GM23338 (cell line): ENCODE results near the gene COPZ1. TPM values are rescaled to one million over a fixed set of nuclear protein-coding genes. Genes with fewer than 3 reads are reported as not detected.
"Not testable (repeated sequence)": the region's sequence is repeated elsewhere in the genome, so short reads cannot be mapped to it uniquely, and the experiment has no call there.

ENCODE experiments used
- ATAC-seq: fragments of 200-7000 bp; cut with Tn5 transposase; 3 replicates; pipeline ENCODE4 v1.9.1; 2020
- DNase-seq: peaks from one replicate; pipeline ENCODE4 v3.0.0-alpha.2; 2015; ENCODE audit warnings: low spot score
- H2AFZ ChIP-seq: fragments of 200-600 bp; sonication (generic); 2 replicates; pipeline ENCODE4 v1.8.0; 2016; ENCODE audit warnings: antibody characterized with exemption, mild to moderate bottlenecking, moderate library complexity
- H3F3A ChIP-seq: fragments of 200-600 bp; sonication (generic); replicated peaks from 2 replicates; pipeline ENCODE4 v1.8.0; 2017; ENCODE audit warnings: antibody characterized with exemption, mixed run types, low read depth
- H3K27ac ChIP-seq: fragments of 200-600 bp; sonication (generic); 2 replicates; pipeline ENCODE4 v1.6.1; 2016; ENCODE audit warnings: low read depth
- H3K27me3 ChIP-seq: fragments of 200-600 bp; sonication (generic); 2 replicates; pipeline ENCODE4 v1.8.0; 2016; ENCODE audit warnings: mild to moderate bottlenecking, mixed run types, moderate library complexity; ENCODE audit not compliant: insufficient read depth
- H3K36me3 ChIP-seq: fragments of 200-600 bp; sonication (generic); 2 replicates; pipeline ENCODE4 v1.8.0; 2016; ENCODE audit warnings: mild to moderate bottlenecking; ENCODE audit not compliant: insufficient read depth
- H3K4me1 ChIP-seq: fragments of 200-600 bp; sonication (generic); 2 replicates; pipeline ENCODE4 v1.8.0; 2016; ENCODE audit warnings: mild to moderate bottlenecking, moderate library complexity; ENCODE audit not compliant: insufficient read depth
- H3K4me2 ChIP-seq: fragments of 200-600 bp; sonication (generic); 2 replicates; pipeline ENCODE4 v1.7.1; 2017; ENCODE audit warnings: mixed run types
- H3K4me3 ChIP-seq: fragments of 200-600 bp; sonication (generic); 2 replicates; pipeline ENCODE4 v1.6.1; 2016; ENCODE audit warnings: mixed run types
- H3K79me2 ChIP-seq: fragments of 200-600 bp; sonication (generic); replicated peaks from 2 replicates; pipeline ENCODE4 v1.8.0; 2017; ENCODE audit warnings: mild to moderate bottlenecking; ENCODE audit not compliant: insufficient read depth
- H3K9me2 ChIP-seq: fragments of 200-600 bp; sonication (generic); 2 replicates; pipeline ENCODE4 v1.8.0; 2017; ENCODE audit not compliant: insufficient read depth
- H4K20me1 ChIP-seq: fragments of 200-600 bp; sonication (generic); replicated peaks from 2 replicates; pipeline ENCODE4 v1.8.0; 2017; ENCODE audit warnings: mild to moderate bottlenecking; ENCODE audit not compliant: insufficient read depth
- H3K27ac Mint-ChIP-seq: 2 replicates; pipeline ENCODE4 v1.8.0; 2020; ENCODE audit warnings: inconsistent platforms, mild to moderate bottlenecking, moderate library complexity, mixed read lengths
- H3K27me3 Mint-ChIP-seq: 3 replicates; pipeline ENCODE4 v1.8.0; 2022; ENCODE audit warnings: low read depth, mild to moderate bottlenecking, moderate library complexity, mixed read lengths, inconsistent platforms; ENCODE audit not compliant: insufficient read depth, poor library complexity
- H3K36me3 Mint-ChIP-seq: 3 replicates; pipeline ENCODE4 v1.8.0; 2021; ENCODE audit warnings: low read depth, mild to moderate bottlenecking, inconsistent platforms, moderate library complexity, mixed read lengths
- H3K4me1 Mint-ChIP-seq: 3 replicates; pipeline ENCODE4 v1.8.0; 2020; ENCODE audit warnings: mild to moderate bottlenecking, inconsistent platforms, mixed read lengths
- H3K4me3 Mint-ChIP-seq: 3 replicates; pipeline ENCODE4 v1.8.0; 2021; ENCODE audit warnings: moderate library complexity, mild to moderate bottlenecking, inconsistent platforms, mixed read lengths
- H3K9me3 Mint-ChIP-seq: 3 replicates; pipeline ENCODE4 v1.8.0; 2020; ENCODE audit warnings: moderate library complexity, mild to moderate bottlenecking, inconsistent platforms, mixed read lengths
- ETS1 ChIP-seq: IDR thresholded peaks from 2 replicates; pipeline ENCODE4 v1.6.1; 2016; ENCODE audit warnings: antibody characterized with exemption
- EZH2 ChIP-seq: fragments of 200-600 bp; sonication (generic); IDR thresholded peaks from one replicate; pipeline ENCODE4 v1.8.0; 2017; ENCODE audit warnings: antibody characterized with exemption, mild to moderate bottlenecking, low read depth; ENCODE audit not compliant: unreplicated experiment
- EZH2phosphoT487 ChIP-seq: fragments of 200-600 bp; sonication (generic); IDR thresholded peaks from one replicate; pipeline ENCODE4 v1.8.1; 2018; ENCODE audit warnings: antibody characterized with exemption; ENCODE audit not compliant: unreplicated experiment
- JUNB ChIP-seq: IDR thresholded peaks from one replicate; pipeline ENCODE4 v1.6.1; 2016; ENCODE audit warnings: antibody characterized with exemption; ENCODE audit not compliant: unreplicated experiment
- NANOG ChIP-seq: IDR thresholded peaks from 2 replicates; pipeline ENCODE4 v1.6.1; 2016; ENCODE audit warnings: antibody characterized with exemption, borderline replicate concordance
- POLR2AphosphoS5 ChIP-seq: IDR thresholded peaks from 2 replicates; pipeline ENCODE4 v1.6.1; 2016; ENCODE audit warnings: antibody characterized with exemption, low read depth
- STAT1 ChIP-seq: IDR thresholded peaks from one replicate; pipeline ENCODE4 v1.6.1; 2016; ENCODE audit warnings: antibody characterized with exemption; ENCODE audit not compliant: unreplicated experiment
- ZNF331 ChIP-seq: fragments of 250-450 bp; sonication (Bioruptor Pico); IDR thresholded peaks from 2 replicates; pipeline ENCODE4 v1.5.0; 2020; ENCODE audit warnings: low read depth, mild to moderate bottlenecking, moderate library complexity
- ZNF462 ChIP-seq: fragments of 250-450 bp; sonication (Bioruptor Pico); IDR thresholded peaks from 2 replicates; pipeline ENCODE4 v1.5.0; 2020; ENCODE audit warnings: mild to moderate bottlenecking, moderate library complexity
- polyA plus RNA-seq: library from polyadenylated mRNA; unstranded; fragments of >200 nt; fragmentation: Nextera tagmentation; extraction: Ambion mirVana; gene quantifications from 2 replicates; pipeline ENCODE4 v1.2.1, GENCODE V29; 2016
- total RNA-seq: library from RNA; depleted of rRNA; stranded (reverse); fragments of >200 nt; shearing (Covaris generic); gene quantifications from 2 replicates; pipeline ENCODE4 v1.2.3, GENCODE V29; 2014

COPZ1 gene
- total and polyA plus RNA-seq, 2 experiments from 2014 or later = 79.9 to 91.2 TPM

- TF ChIP-seq ETS1 (no peak), EZH2phosphoT487 (no peak), NANOG (no peak)
Measured at GRCh38 chr12:54282949-54283593, 41.9 kb upstream of the COPZ1 start (continued).

GRCh38 chr12:54284070-54284780, 40.7 kb upstream of the COPZ1 start:
- Histone ChIP-seq H3K27ac (peak overlapping the region; percentile 65), H3K4me1 (peaks cover 22% of the 10 kb centered on the region), H4K20me1 (peaks cover 40% of the 10 kb centered on the region; the same call in 1 of the 2 replicates), H3K36me3 (peaks cover 49% of the 10 kb centered on the region), H3K79me2 (peaks cover 48% of the 10 kb centered on the region), H3F3A (peaks cover 67% of the 10 kb centered on the region), H3K4me3 (peak overlapping the region; percentile 94), H3K4me2 (peak overlapping the region; percentile 95)
- peaks cover 34% of the 10 kb centered on the region for H3K4me1 Mint-ChIP-seq
- H3K36me3 Mint-ChIP-seq, DNase-seq, ATAC-seq, H3K27me3 ChIP-seq, H3K9me3 Mint-ChIP-seq, H3K4me3 Mint-ChIP-seq, H2AFZ ChIP-seq, H3K9me2 ChIP-seq: not testable (repeated sequence)
- peaks cover 17% of the 10 kb centered on the region for H3K27me3 Mint-ChIP-seq
- peak overlapping the region; percentile 51; the same call in 1 of the 2 replicates for H3K27ac Mint-ChIP-seq

- Histone ChIP-seq H3F3A (peaks cover 77% of the 10 kb centered on the region), H3K27me3 (no peaks in the 10 kb centered on the region), H3K9me2 (no peaks in the 10 kb centered on the region), H3K4me1 (peaks cover 22% of the 10 kb centered on the region), H3K4me3 (no peak overlapping the region; the same call in 1 of the 2 replicates), H3K27ac (peak overlapping the region; percentile 85; the same call in 1 of the 2 replicates), H2AFZ (no peak overlapping the region), H3K4me2 (0 out of 2 replicates have a peak overlapping the region, but pooled peaks have one; percentile 17), H3K36me3 (peaks cover 49% of the 10 kb centered on the region), H4K20me1 (peaks cover 40% of the 10 kb centered on the region; the same call in 1 of the 2 replicates), H3K79me2 (peaks cover 46% of the 10 kb centered on the region)
- H3K4me3 Mint-ChIP-seq = no peak overlapping the region; the same call in 2 of the 3 replicates
- peak overlapping the region; percentile 89 for H3K27ac Mint-ChIP-seq
- peaks cover 7% of the 10 kb centered on the region; the same call in 1 of the 3 replicates for H3K9me3 Mint-ChIP-seq
- ATAC-seq (no peak), DNase-seq (no peak)
- H3K4me1 Mint-ChIP-seq = peaks cover 34% of the 10 kb centered on the region
- H3K36me3 Mint-ChIP-seq = no peaks in the 10 kb centered on the region; the same call in 2 of the 3 replicates
- peaks cover 22% of the 10 kb centered on the region for H3K27me3 Mint-ChIP-seq
- no peak for TF ChIP-seq STAT1
- no peak for TF ChIP-seq ZNF331 (CRISPR knock-in tag)
- TF ChIP-seq ZNF462 = no peak
- no peak for TF ChIP-seq EZH2
- TF ChIP-seq JUNB = no peak
- peak; percentile 16; the same call in 1 of the 2 replicates for TF ChIP-seq POLR2AphosphoS5
Measured at GRCh38 chr12:54285150-54286041, 39.5 kb upstream of the COPZ1 start.
